Skeletal muscle tissue (tissue), 4 donors: ENCODE results near the gene MTUS2. TPM values are rescaled to one million over a fixed set of nuclear protein-coding genes. Genes with fewer than 3 reads are reported as not detected.

Experiments used
- H3K27ac ChIP-seq: one replicate; pipeline ENCODE4 v1.7.0; 2013; ENCODE audit warnings: mild to moderate bottlenecking, low read depth, low read length, inconsistent platforms
- H3K27me3 ChIP-seq, 3 donors: one replicate each; pipeline ENCODE4 v1.7.0; 2013; ENCODE audit warnings: low read length in 3 of 3; ENCODE audit not compliant: control insufficient read depth in 3 of 3, insufficient read depth in 3 of 3
- H3K36me3 ChIP-seq, 3 donors: one replicate each; pipeline ENCODE4 v1.7.0; 2013; ENCODE audit warnings: low read length in 3 of 3; ENCODE audit not compliant: control insufficient read depth in 3 of 3, insufficient read depth in 3 of 3
- H3K4me1 ChIP-seq, 3 donors: one replicate each; pipeline ENCODE4 v1.7.0; 2013; ENCODE audit warnings: low read length in 3 of 3, mild to moderate bottlenecking in 3 of 3; ENCODE audit not compliant: control insufficient read depth in 3 of 3, insufficient read depth in 3 of 3
- H3K4me3 ChIP-seq, 3 donors: one replicate each; pipeline ENCODE4 v1.7.0; 2013; ENCODE audit warnings: low read length in 3 of 3
- H3K9ac ChIP-seq, 3 donors: one replicate each; pipeline ENCODE4 v1.7.0; 2013; ENCODE audit warnings: low read length in 3 of 3, mild to moderate bottlenecking in 3 of 3, moderate library complexity in 2 of 3, low read depth in 1 of 3
- H3K9me3 ChIP-seq, 3 donors: one replicate each; pipeline ENCODE4 v1.7.0; 2013; ENCODE audit warnings: low read length in 3 of 3; ENCODE audit not compliant: control insufficient read depth in 3 of 3
- total RNA-seq: library from RNA; depleted of rRNA; stranded (reverse); fragments of >200 nt; gene quantifications from one replicate; pipeline ENCODE4 v1.2.3, GENCODE V29; 2014
- donor health status: Osteomylitis.

MTUS2 gene
- total RNA-seq, 1 donor from 2014 or later: 4.2 TPM

- no peaks in the 10 kb centered on the region for H3K4me1 ChIP-seq
- no peak overlapping the region for H3K9ac ChIP-seq
- H3K4me3 ChIP-seq: no peak overlapping the region
These were observed 55.9 kb downstream of the MTUS2 start for GRCh38 chr13:28875846-28876615.

GRCh38 chr13:28877408-28877807, 57.3 kb downstream of the MTUS2 start:
- H3K4me3 ChIP-seq: no peak overlapping the region
- no peaks in the 10 kb centered on the region for H3K27me3 ChIP-seq
- H3K9me3 ChIP-seq: peaks cover 0 to 3% (median 3%) of the 10 kb centered on the region in 3 donors
- no peaks in the 10 kb centered on the region for H3K4me1 ChIP-seq
- no peak overlapping the region for H3K27ac ChIP-seq
- H3K36me3 ChIP-seq: no peaks in the 10 kb centered on the region
- H3K9ac ChIP-seq: no peak overlapping the region

More at GRCh38 chr13:28875846-28876615, 55.9 kb downstream of the MTUS2 start:
- H3K27ac ChIP-seq: no peak overlapping the region
- no peaks in the 10 kb centered on the region for H3K36me3 ChIP-seq
- no peaks in the 10 kb centered on the region for H3K27me3 ChIP-seq
- peaks cover 0 to 6% (median 3%) of the 10 kb centered on the region in 3 donors for H3K9me3 ChIP-seq

GRCh38 chr13:28885181-28885580, 65.0 kb downstream of the MTUS2 start:
- Histone ChIP-seq H3K4me1 (no peaks in the 10 kb centered on the region), H3K27me3 (no peaks in the 10 kb centered on the region), H3K9ac (no peak overlapping the region)

GRCh38 chr13:28889086-28889732, 69.1 kb downstream of the MTUS2 start:
- Histone ChIP-seq H3K9me3 (no peaks in the 10 kb centered on the region), H3K27ac (no peak overlapping the region), H3K9ac (no peak overlapping the region), H3K27me3 (no peaks in the 10 kb centered on the region), H3K4me1 (no peaks in the 10 kb centered on the region), H3K4me3 (no peak overlapping the region), H3K36me3 (no peaks in the 10 kb centered on the region)

More at GRCh38 chr13:28885181-28885580, 65.0 kb downstream of the MTUS2 start:
- no peak overlapping the region for H3K27ac ChIP-seq
- no peaks in the 10 kb centered on the region for H3K9me3 ChIP-seq
- H3K36me3 ChIP-seq: no peaks in the 10 kb centered on the region
- H3K4me3 ChIP-seq: no peak overlapping the region

- H3K4me1 ChIP-seq: no peaks in the 10 kb centered on the region
- no peak overlapping the region for H3K9ac ChIP-seq
- no peaks in the 10 kb centered on the region for H3K27me3 ChIP-seq
- H3K27ac ChIP-seq: no peak overlapping the region
- no peaks in the 10 kb centered on the region for H3K36me3 ChIP-seq
- H3K9me3 ChIP-seq: no peaks in the 10 kb centered on the region
- H3K4me3 ChIP-seq: no peak overlapping the region
These were observed 70.6 kb downstream of the MTUS2 start for GRCh38 chr13:28890712-28891111.

- no peak overlapping the region for H3K27ac ChIP-seq
- no peaks in the 10 kb centered on the region for H3K36me3 ChIP-seq
- no peaks in the 10 kb centered on the region for H3K4me1 ChIP-seq
- peaks cover 0 to 2% (median 0%) of the 10 kb centered on the region in 3 donors for H3K9me3 ChIP-seq
- H3K9ac ChIP-seq: no peak overlapping the region
- no peaks in the 10 kb centered on the region for H3K27me3 ChIP-seq
- H3K4me3 ChIP-seq: no peak overlapping the region
These were observed 97.9 kb downstream of the MTUS2 start for GRCh38 chr13:28918030-28918429.

- peaks cover 0 to 4% (median 0%) of the 10 kb centered on the region in 3 donors for H3K9me3 ChIP-seq
- no peaks in the 10 kb centered on the region for H3K27me3 ChIP-seq
- H3K4me1 ChIP-seq: no peaks in the 10 kb centered on the region
These were observed 102.2 kb downstream of the MTUS2 start for GRCh38 chr13:28922341-28922740.

GRCh38 chr13:28935104-28935503, 115.0 kb downstream of the MTUS2 start:
- H3K4me3 ChIP-seq: no peak overlapping the region
- no peak overlapping the region for H3K9ac ChIP-seq
- no peaks in the 10 kb centered on the region for H3K4me1 ChIP-seq
- H3K27ac ChIP-seq: no peak overlapping the region
- peaks cover 0 to 3% (median 0%) of the 10 kb centered on the region in 3 donors for H3K9me3 ChIP-seq
- H3K36me3 ChIP-seq: no peaks in the 10 kb centered on the region
- no peaks in the 10 kb centered on the region for H3K27me3 ChIP-seq

More at GRCh38 chr13:28922341-28922740, 102.2 kb downstream of the MTUS2 start:
- Histone ChIP-seq H3K27ac (no peak overlapping the region), H3K9ac (no peak overlapping the region), H3K36me3 (no peaks in the 10 kb centered on the region), H3K4me3 (no peak overlapping the region)

- Histone ChIP-seq H3K27me3 (no peaks in the 10 kb centered on the region), H3K36me3 (no peaks in the 10 kb centered on the region), H3K9me3 (no peaks in the 10 kb centered on the region), H3K4me1 (no peaks in the 10 kb centered on the region), H3K4me3 (no peak overlapping the region), H3K9ac (no peak overlapping the region), H3K27ac (no peak overlapping the region)
These were observed 122.8 kb downstream of the MTUS2 start for GRCh38 chr13:28942906-28943305.

GRCh38 chr13:28953714-28954418, 133.7 kb downstream of the MTUS2 start:
- Histone ChIP-seq H3K9me3 (no peaks in the 10 kb centered on the region), H3K4me3 (no peak overlapping the region), H3K9ac (no peak overlapping the region), H3K4me1 (no peaks in the 10 kb centered on the region), H3K27me3 (no peaks in the 10 kb centered on the region), H3K36me3 (no peaks in the 10 kb centered on the region), H3K27ac (no peak overlapping the region)
